Skeletal muscle tissue (tissue), 4 donors: ENCODE data around the gene UBAC1. TPM values are rescaled to one million over a fixed set of nuclear protein-coding genes. Genes with fewer than 3 reads are reported as not detected.

Experiments used
- H3K27ac ChIP-seq: one replicate; pipeline ENCODE4 v1.7.0; 2013; ENCODE audit warnings: mild to moderate bottlenecking, low read depth, low read length, inconsistent platforms
- H3K27me3 ChIP-seq, 3 donors: one replicate each; pipeline ENCODE4 v1.7.0; 2013; ENCODE audit warnings: low read length in 3 of 3; ENCODE audit not compliant: control insufficient read depth in 3 of 3, insufficient read depth in 3 of 3
- H3K36me3 ChIP-seq, 3 donors: one replicate each; pipeline ENCODE4 v1.7.0; 2013; ENCODE audit warnings: low read length in 3 of 3; ENCODE audit not compliant: control insufficient read depth in 3 of 3, insufficient read depth in 3 of 3
- H3K4me1 ChIP-seq, 3 donors: one replicate each; pipeline ENCODE4 v1.7.0; 2013; ENCODE audit warnings: low read length in 3 of 3, mild to moderate bottlenecking in 3 of 3; ENCODE audit not compliant: control insufficient read depth in 3 of 3, insufficient read depth in 3 of 3
- H3K4me3 ChIP-seq, 3 donors: one replicate each; pipeline ENCODE4 v1.7.0; 2013; ENCODE audit warnings: low read length in 3 of 3
- H3K9ac ChIP-seq, 3 donors: one replicate each; pipeline ENCODE4 v1.7.0; 2013; ENCODE audit warnings: low read length in 3 of 3, mild to moderate bottlenecking in 3 of 3, moderate library complexity in 2 of 3, low read depth in 1 of 3
- H3K9me3 ChIP-seq, 3 donors: one replicate each; pipeline ENCODE4 v1.7.0; 2013; ENCODE audit warnings: low read length in 3 of 3; ENCODE audit not compliant: control insufficient read depth in 3 of 3
- total RNA-seq: library from RNA; depleted of rRNA; stranded (reverse); fragments of >200 nt; gene quantifications from one replicate; pipeline ENCODE4 v1.2.3, GENCODE V29; 2014
- donor health status: Osteomylitis.

UBAC1 gene
- total RNA-seq, 1 donor from 2014 or later: 37.6 TPM

- Histone ChIP-seq H3K4me1 (peaks cover 56 to 70% (median 56%) of the 10 kb centered on the region in 3 donors), H3K4me3 (peak overlapping the region; percentile 72 to 81 (median 73)), H3K27me3 (no peaks in the 10 kb centered on the region), H3K36me3 (peaks cover 0 to 2% (median under 1%) of the 10 kb centered on the region in 3 donors), H3K9ac (peak overlapping the region; percentile 69 to 81 (median 71)), H3K27ac (peak overlapping the region; percentile 75), H3K9me3 (no peaks in the 10 kb centered on the region)
Measured at GRCh38 chr9:135905380-135906258, 55.6 kb downstream of the UBAC1 start.

GRCh38 chr9:135903786-135904520 lies 57.2 kb downstream of the UBAC1 start:
- peaks cover 0 to 2% (median 0%) of the 10 kb centered on the region in 3 donors for H3K9me3 ChIP-seq
- H3K27ac ChIP-seq: peak overlapping the region; percentile 75
- H3K4me1 ChIP-seq: peaks cover 51 to 74% (median 62%) of the 10 kb centered on the region in 3 donors
- H3K9ac ChIP-seq: peak overlapping the region in 2 of 3 donors; percentile 45 to 71
- H3K27me3 ChIP-seq: no peaks in the 10 kb centered on the region
- H3K36me3 ChIP-seq: peaks cover 0 to 2% (median 0%) of the 10 kb centered on the region in 3 donors
- no peak overlapping the region for H3K4me3 ChIP-seq

GRCh38 chr9:135903358-135903656 lies 57.9 kb downstream of the UBAC1 start:
- H3K27ac ChIP-seq: peak overlapping the region; percentile 75

GRCh38 chr9:135902655-135903357 lies 58.4 kb downstream of the UBAC1 start:
- Histone ChIP-seq H3K27me3 (no peaks in the 10 kb centered on the region), H3K36me3 (no peaks in the 10 kb centered on the region), H3K9me3 (peaks cover 0 to 2% (median 0%) of the 10 kb centered on the region in 3 donors), H3K27ac (peak overlapping the region; percentile 75), H3K9ac (peak overlapping the region in 2 of 3 donors; percentile 1 to 27), H3K4me3 (peak overlapping the region in 1 of 3 donors; percentile 23), H3K4me1 (peaks cover 39 to 63% (median 51%) of the 10 kb centered on the region in 3 donors)

More at GRCh38 chr9:135903358-135903656, 57.9 kb downstream of the UBAC1 start:
- no peaks in the 10 kb centered on the region for H3K36me3 ChIP-seq
- H3K4me1 ChIP-seq: peaks cover 44 to 67% (median 55%) of the 10 kb centered on the region in 3 donors
- no peaks in the 10 kb centered on the region for H3K27me3 ChIP-seq
- H3K4me3 ChIP-seq: no peak overlapping the region
- H3K9ac ChIP-seq: peak overlapping the region in 1 of 3 donors; percentile 45
- H3K9me3 ChIP-seq: peaks cover 0 to 2% (median 0%) of the 10 kb centered on the region in 3 donors

- no peaks in the 10 kb centered on the region for H3K27me3 ChIP-seq
- H3K9me3 ChIP-seq: peaks cover 0 to 2% (median 0%) of the 10 kb centered on the region in 3 donors
- no peak overlapping the region for H3K9ac ChIP-seq
- no peaks in the 10 kb centered on the region for H3K36me3 ChIP-seq
- no peak overlapping the region for H3K27ac ChIP-seq
- no peak overlapping the region for H3K4me3 ChIP-seq
- H3K4me1 ChIP-seq: peaks cover 39 to 63% (median 51%) of the 10 kb centered on the region in 3 donors
Measured at GRCh38 chr9:135901826-135902225, 59.3 kb downstream of the UBAC1 start.

- peak overlapping the region; percentile 37 for H3K27ac ChIP-seq
- H3K4me3 ChIP-seq: no peak overlapping the region
- no peaks in the 10 kb centered on the region for H3K36me3 ChIP-seq
- H3K27me3 ChIP-seq: no peaks in the 10 kb centered on the region
- peaks cover 37 to 60% (median 51%) of the 10 kb centered on the region in 3 donors for H3K4me1 ChIP-seq
- peaks cover 0 to 2% (median 0%) of the 10 kb centered on the region in 3 donors for H3K9me3 ChIP-seq
- no peak overlapping the region for H3K9ac ChIP-seq
Measured at GRCh38 chr9:135901031-135901758, 60.0 kb downstream of the UBAC1 start.

- H3K4me3 ChIP-seq: no peak overlapping the region
- peaks cover 0 to 2% (median 0%) of the 10 kb centered on the region in 3 donors for H3K9me3 ChIP-seq
- no peak overlapping the region for H3K9ac ChIP-seq
- H3K27me3 ChIP-seq: no peaks in the 10 kb centered on the region
- H3K4me1 ChIP-seq: peaks cover 24 to 46% (median 41%) of the 10 kb centered on the region in 3 donors
- no peak overlapping the region for H3K27ac ChIP-seq
- H3K36me3 ChIP-seq: no peaks in the 10 kb centered on the region
Measured at GRCh38 chr9:135898634-135899407, 62.4 kb downstream of the UBAC1 start.

- no peak overlapping the region for H3K9ac ChIP-seq
- no peaks in the 10 kb centered on the region for H3K27me3 ChIP-seq
- no peaks in the 10 kb centered on the region for H3K36me3 ChIP-seq
- peaks cover 0 to 2% (median 0%) of the 10 kb centered on the region in 3 donors for H3K9me3 ChIP-seq
- peaks cover 4 to 29% (median 21%) of the 10 kb centered on the region in 3 donors for H3K4me1 ChIP-seq
- no peak overlapping the region for H3K4me3 ChIP-seq
- no peak overlapping the region for H3K27ac ChIP-seq
Measured at GRCh38 chr9:135896626-135897025, 64.5 kb downstream of the UBAC1 start.
